Measurements from ENCODE around the gene IFIT2.

The IFIT2 gene

DNA sequence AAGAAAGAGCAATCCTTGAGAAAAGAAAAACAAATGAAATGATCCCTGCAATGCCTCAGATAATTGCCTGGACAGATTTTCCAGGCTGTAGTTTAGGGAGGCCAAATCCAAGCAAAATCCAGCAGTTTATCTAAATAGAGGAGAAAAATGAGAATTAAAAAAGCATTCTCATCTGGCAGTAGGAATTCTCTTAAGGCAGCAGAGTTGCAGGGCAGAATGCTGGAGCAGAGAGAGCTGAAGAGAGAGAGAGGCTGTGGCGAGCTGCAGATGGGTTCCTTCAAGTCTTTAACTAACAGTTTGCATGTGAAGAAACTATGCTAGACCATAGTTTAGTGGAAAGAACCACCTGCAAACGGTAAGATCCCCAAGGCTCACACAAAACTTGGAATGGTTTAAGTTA lies 44.3 kb upstream of the IFIT2 start:
- no peak for DNase-seq
- H3K36me3 ChIP-seq, result no peaks in the 10 kb centered on the region

GRCh38 chr10:89258881-89259280 lies 43.0 kb upstream of the IFIT2 start:
- H3K4me3 ChIP-seq (ENCODE audit: low read depth, low read length), result no peak overlapping the region
- H3K27me3 ChIP-seq (ENCODE audit: insufficient read depth, low read depth, severe bottlenecking), result no peaks in the 10 kb centered on the region
- peaks cover 4% of the 10 kb centered on the region for H3K9me3 ChIP-seq (ENCODE audit: severe bottlenecking)
- no peaks in the 10 kb centered on the region for H3K36me3 ChIP-seq
- TF ChIP-seq, protein P1, sequence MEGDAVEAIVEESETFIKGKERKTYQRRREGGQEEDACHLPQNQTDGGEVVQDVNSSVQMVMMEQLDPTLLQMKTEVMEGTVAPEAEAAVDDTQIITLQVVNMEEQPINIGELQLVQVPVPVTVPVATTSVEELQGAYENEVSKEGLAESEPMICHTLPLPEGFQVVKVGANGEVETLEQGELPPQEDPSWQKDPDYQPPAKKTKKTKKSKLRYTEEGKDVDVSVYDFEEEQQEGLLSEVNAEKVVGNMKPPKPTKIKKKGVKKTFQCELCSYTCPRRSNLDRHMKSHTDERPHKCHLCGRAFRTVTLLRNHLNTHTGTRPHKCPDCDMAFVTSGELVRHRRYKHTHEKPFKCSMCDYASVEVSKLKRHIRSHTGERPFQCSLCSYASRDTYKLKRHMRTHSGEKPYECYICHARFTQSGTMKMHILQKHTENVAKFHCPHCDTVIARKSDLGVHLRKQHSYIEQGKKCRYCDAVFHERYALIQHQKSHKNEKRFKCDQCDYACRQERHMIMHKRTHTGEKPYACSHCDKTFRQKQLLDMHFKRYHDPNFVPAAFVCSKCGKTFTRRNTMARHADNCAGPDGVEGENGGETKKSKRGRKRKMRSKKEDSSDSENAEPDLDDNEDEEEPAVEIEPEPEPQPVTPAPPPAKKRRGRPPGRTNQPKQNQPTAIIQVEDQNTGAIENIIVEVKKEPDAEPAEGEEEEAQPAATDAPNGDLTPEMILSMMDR (IDR thresholded peaks at IDR 0.05; ENCODE audit: low read depth, low read length), result no peak
- H3K27ac ChIP-seq, result no peak overlapping the region
- DNase-seq, result no peak

More for the DNA sequence above, 44.3 kb upstream of the IFIT2 start:
- H3K4me3 ChIP-seq (ENCODE audit: low read depth, low read length), result no peak overlapping the region
- H3K27me3 ChIP-seq (ENCODE audit: insufficient read depth, low read depth, severe bottlenecking), result no peaks in the 10 kb centered on the region
- H3K27ac ChIP-seq, result no peak overlapping the region
- TF ChIP-seq, protein P1 (IDR thresholded peaks at IDR 0.05; ENCODE audit: low read depth, low read length), result no peak
- peaks cover 10% of the 10 kb centered on the region for H3K9me3 ChIP-seq (ENCODE audit: severe bottlenecking)

DNA sequence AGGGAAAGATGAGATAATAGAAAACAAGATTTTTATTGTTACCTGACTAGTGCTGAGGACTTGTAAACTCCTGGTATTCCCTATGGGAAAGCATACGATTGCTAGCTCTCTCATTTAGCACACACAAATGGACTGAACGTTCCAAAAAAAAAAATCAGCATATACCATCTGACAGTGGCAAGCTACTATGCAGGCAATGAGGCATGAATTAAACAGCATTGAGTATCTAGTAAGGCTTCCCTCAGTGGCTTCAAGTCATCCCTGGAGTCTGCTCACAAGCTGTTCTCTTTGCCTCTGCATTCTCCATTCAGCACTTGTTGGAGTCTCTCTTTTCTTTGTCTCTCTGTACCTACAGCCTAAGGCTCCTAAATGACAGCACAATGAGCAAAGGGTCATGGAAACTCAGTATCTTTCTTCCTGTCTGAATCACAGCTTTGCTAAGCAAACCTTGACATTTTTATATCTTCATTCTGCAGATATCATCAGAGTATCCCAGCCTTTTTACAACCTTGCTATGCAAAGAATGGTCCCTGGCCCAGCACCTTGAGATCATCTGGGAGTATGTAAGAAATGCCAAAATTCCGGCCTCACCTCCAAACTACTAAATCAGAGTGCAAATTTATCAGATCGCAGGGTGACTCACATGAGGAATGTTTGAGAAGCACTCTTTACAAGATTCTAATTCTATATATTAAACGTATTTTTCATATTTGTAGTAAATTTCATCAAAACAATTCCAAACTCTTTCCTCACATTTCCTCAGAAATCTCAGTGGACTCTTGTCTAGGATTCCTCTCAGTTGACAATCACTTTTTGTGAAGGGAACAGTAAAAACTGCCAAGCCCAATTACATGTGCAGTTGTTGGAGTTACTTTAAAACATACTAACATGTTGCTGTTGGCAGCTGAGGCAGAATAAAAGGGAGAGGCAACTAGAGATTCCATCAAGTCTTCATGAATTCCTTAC lies 39.5 kb upstream of the IFIT2 start:
- TF ChIP-seq, protein P1 (IDR thresholded peaks at IDR 0.05; ENCODE audit: low read depth, low read length), result no peak
- H3K27ac ChIP-seq, result no peak overlapping the region
- DNase-seq, result no peak
- H3K4me3 ChIP-seq (ENCODE audit: low read depth, low read length), result no peak overlapping the region
- H3K27me3 ChIP-seq (ENCODE audit: insufficient read depth, low read depth, severe bottlenecking), result no peaks in the 10 kb centered on the region
- H3K9me3 ChIP-seq (ENCODE audit: severe bottlenecking), result peaks cover 4% of the 10 kb centered on the region
- H3K36me3 ChIP-seq, result no peaks in the 10 kb centered on the region

DNA sequence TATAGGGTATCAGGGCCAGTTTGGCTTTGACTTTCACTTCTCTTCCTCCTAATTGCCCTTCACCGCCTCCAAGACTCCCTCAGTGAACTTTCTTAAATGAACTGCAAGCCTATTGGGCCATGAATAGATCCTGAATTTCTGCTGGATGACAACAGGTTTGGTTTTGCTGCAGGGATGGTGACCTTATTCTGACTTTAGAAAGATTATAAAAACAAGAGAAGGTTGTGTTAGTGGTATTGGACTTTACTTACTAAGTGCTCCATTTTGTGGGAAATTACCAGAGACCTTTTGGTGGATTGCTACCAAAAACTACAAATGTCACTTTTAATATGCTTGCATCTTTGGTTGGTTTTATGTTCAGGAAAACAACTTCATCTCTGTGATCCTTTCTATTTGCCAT lies 38.8 kb upstream of the IFIT2 start:
- H3K36me3 ChIP-seq, result no peaks in the 10 kb centered on the region
- H3K27me3 ChIP-seq (ENCODE audit: insufficient read depth, low read depth, severe bottlenecking), result no peaks in the 10 kb centered on the region
- DNase-seq, result no peak
- TF ChIP-seq, protein P1 (IDR thresholded peaks at IDR 0.05; ENCODE audit: low read depth, low read length), result no peak
- H3K27ac ChIP-seq, result no peak overlapping the region
- H3K4me3 ChIP-seq (ENCODE audit: low read depth, low read length), result no peak overlapping the region
- H3K9me3 ChIP-seq (ENCODE audit: severe bottlenecking), result peaks cover 4% of the 10 kb centered on the region

DNA sequence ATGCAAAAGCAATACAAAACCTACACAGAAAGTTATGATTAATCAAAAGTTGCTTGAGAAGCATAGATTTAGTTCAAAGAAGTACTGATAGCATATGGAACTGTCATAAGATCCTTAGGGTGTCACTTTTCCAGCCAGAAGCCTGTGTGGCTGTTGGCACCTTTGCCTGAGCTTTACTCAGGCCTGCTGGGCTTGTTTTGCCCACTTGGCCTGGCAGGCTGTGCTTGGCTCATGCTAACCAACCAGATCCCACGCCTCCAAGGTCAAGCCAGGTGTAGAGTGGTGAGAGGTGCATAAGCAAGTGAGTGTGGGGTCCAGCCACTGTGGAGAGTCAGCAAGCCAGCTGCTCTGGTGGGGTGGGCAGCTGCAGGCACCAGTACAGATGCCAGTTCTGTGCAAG lies 38.3 kb upstream of the IFIT2 start:
- H3K27ac ChIP-seq, result no peak overlapping the region
- TF ChIP-seq, protein P1 (IDR thresholded peaks at IDR 0.05; ENCODE audit: low read depth, low read length), result no peak
- H3K36me3 ChIP-seq, result no peaks in the 10 kb centered on the region
- H3K27me3 ChIP-seq (ENCODE audit: insufficient read depth, low read depth, severe bottlenecking), result no peaks in the 10 kb centered on the region
- H3K4me3 ChIP-seq (ENCODE audit: low read depth, low read length), result no peak overlapping the region
- no peak for DNase-seq
- peaks cover 4% of the 10 kb centered on the region for H3K9me3 ChIP-seq (ENCODE audit: severe bottlenecking)

Data from WERI-Rb-1 (cell line).